Esophagus (tissue), 2 donors: Measurements from ENCODE around the gene TMPRSS7. TPM values are rescaled to one million over a fixed set of nuclear protein-coding genes. Genes with fewer than 3 reads are reported as not detected.
A peak's percentile ranks its signal among the peaks of the same experiment; 100 is the strongest.

Experiments
- H3K27ac ChIP-seq, 2 donors: one replicate each; pipeline ENCODE4 v1.5.1; 2013; ENCODE audit warnings: low read depth in 2 of 2, mild to moderate bottlenecking in 2 of 2, inconsistent platforms in 1 of 2, low read length in 1 of 2, moderate library complexity in 1 of 2
- H3K27me3 ChIP-seq, 2 donors: one replicate each; pipeline ENCODE4 v1.6.1; 2013; ENCODE audit warnings: low read length in 2 of 2, control low read depth in 1 of 2, mild to moderate bottlenecking in 1 of 2; ENCODE audit not compliant: insufficient read depth in 2 of 2, control insufficient read depth in 1 of 2
- H3K36me3 ChIP-seq, 2 donors: one replicate each; pipeline ENCODE4 v1.6.1; 2013; ENCODE audit warnings: low read length in 1 of 2; ENCODE audit not compliant: control insufficient read depth in 2 of 2, insufficient read depth in 2 of 2
- H3K4me1 ChIP-seq, 2 donors: one replicate each; pipeline ENCODE4 v1.6.1; 2013; ENCODE audit warnings: low read length in 1 of 2; ENCODE audit not compliant: control insufficient read depth in 2 of 2, insufficient read depth in 2 of 2
- H3K4me3 ChIP-seq, 2 donors: one replicate each; pipeline ENCODE4 v1.5.1; 2013; ENCODE audit warnings: low read length in 2 of 2, mild to moderate bottlenecking in 2 of 2, low read depth in 1 of 2, moderate library complexity in 1 of 2
- H3K9me3 ChIP-seq, 2 donors: one replicate each; pipeline ENCODE4 v1.6.1; 2013; ENCODE audit warnings: mild to moderate bottlenecking in 2 of 2, low read depth in 1 of 2, low read length in 1 of 2, moderate library complexity in 1 of 2; ENCODE audit not compliant: control insufficient read depth in 2 of 2, insufficient read depth in 1 of 2
- WGBS, 2 donors: extraction: QIAGEN DNeasy Blood & Tissue Kit; methylation state at CpG; one replicate each; pipeline ENCODE4 v1.1.7; 2013; 5-methylcytosine and 5-hydroxymethylcytosine counted together
- polyA plus RNA-seq, 2 donors: library from polyadenylated mRNA; stranded (reverse); fragments of 200-250 nt; gene quantifications; one replicate each; pipeline ENCODE4 v1.2.3, GENCODE V29; 2013
- donor health status: healthy with polysubstance abuse.
- donor health status: Bipolar disorder and iron deficiency.

TMPRSS7 gene
- polyA plus RNA-seq, 2 donors: 0.01 TPM; not detected in 1

DNA sequence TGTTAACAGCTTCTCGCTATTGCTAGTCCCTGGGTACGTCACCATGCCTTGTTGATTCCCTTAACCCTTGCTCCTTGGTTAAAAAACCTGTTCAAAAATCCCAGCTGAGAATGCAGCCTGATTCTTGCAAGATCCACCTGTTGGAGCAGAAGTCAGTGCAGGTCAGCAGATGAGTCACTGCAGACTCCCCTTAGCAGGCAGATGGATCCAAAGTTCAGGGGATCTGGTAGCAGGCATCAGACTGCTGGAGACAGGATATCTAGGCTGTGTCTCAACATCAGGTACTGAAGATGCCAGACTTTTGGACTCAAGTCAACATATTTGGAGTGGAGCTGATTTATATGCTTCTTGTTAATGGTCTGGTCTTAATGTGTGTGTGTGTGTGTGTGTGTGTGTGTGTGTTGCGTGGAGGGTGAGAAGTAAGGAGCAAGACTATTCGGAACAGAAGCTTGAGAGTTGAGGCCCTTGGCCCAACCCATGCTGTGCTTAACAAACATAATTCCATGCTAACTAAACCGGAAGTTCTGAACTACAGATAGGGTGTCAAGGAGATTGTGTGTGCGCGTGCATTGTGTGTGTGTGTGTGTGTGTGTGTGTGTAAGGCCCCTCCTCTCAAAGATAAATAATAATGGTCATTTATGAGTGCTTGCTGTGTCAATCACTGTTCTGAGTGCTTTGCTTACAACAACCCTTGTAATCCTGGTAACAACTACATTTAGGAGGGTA, 50.6 kb downstream of the TMPRSS7 start:
- H3K4me3 ChIP-seq: no peak overlapping the region
- H3K36me3 ChIP-seq: no peaks in the 10 kb centered on the region
- 78 to 89% methylated on average over 7 of the region's 7 CpGs for WGBS, 2 donors
- H3K27ac ChIP-seq: no peak overlapping the region
- H3K27me3 ChIP-seq: no peaks in the 10 kb centered on the region
- H3K9me3 ChIP-seq: no peaks in the 10 kb centered on the region
- H3K4me1 ChIP-seq: peaks cover 2% of the 10 kb centered on the region in 2 donors

- no peaks in the 10 kb centered on the region for H3K36me3 ChIP-seq
- H3K9me3 ChIP-seq: no peaks in the 10 kb centered on the region
- peak overlapping the region; percentile 7 to 72 for H3K27ac ChIP-seq
- H3K27me3 ChIP-seq: no peaks in the 10 kb centered on the region
- 34% methylated on average over 12 of the region's 12 CpGs for WGBS, 2 donors
- H3K4me1 ChIP-seq: peaks cover 2% of the 10 kb centered on the region in 2 donors
- H3K4me3 ChIP-seq: peak overlapping the region; percentile 61 to 64
Measured at GRCh38 chr3:112085735-112086075, 51.2 kb downstream of the TMPRSS7 start.

DNA sequence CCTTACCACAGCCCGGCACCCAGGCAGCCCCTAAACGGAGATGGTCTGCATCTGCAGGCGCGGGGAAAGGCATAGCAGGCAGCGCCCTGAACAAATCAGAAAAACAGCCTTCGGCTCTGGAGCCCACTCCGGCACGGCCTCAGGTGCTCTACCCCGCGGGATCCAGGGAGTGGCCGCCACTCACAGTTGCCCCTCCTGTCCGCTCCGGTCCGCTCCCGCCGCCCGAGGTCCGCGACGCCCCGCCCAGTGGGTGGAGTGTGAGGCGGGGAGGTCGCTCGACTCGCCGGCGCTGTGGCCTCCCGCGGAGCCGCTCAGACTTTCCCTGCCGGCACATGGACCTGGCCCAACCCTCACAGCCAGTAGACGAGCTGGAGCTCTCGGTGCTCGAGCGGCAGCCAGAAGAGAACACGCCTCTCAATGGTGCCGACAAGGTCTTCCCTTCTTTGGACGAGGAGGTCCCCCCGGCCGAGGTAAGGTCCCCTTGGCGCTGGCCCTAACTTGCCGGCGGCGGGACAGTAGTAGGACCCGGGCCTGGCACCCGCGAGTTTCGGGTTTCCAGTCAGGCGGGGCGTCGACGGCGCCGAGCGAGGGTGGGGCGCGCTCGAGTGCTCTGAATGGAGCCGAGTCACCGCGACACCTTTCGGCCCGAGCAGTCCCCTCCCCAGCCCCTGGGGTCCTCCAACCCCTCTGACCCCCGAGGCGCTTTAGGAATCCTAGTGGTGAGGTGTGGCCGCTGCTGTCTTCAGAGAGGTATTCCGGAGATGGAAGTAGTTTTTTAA, 51.7 kb downstream of the TMPRSS7 start, which contains the start of gene C3orf52:
Gene C3orf52 (plus strand): TSS at position 314 of the 779 bp plus-strand sequence. CDS start 19 bp downstream, at position 333.
- 1 to 2% methylated on average over 67 of the region's 67 CpGs for WGBS, 2 donors
- Histone ChIP-seq H3K9me3 (no peaks in the 10 kb centered on the region), H3K36me3 (no peaks in the 10 kb centered on the region), H3K4me1 (peaks cover 2% of the 10 kb centered on the region in 2 donors), H3K27me3 (no peaks in the 10 kb centered on the region), H3K27ac (peak within 1 kb of the TSS; percentile 72), H3K4me3 (peak within 1 kb of the TSS; percentile 61 to 64)

- H3K4me1 ChIP-seq: peaks cover 2% of the 10 kb centered on the region in 2 donors
- H3K27ac ChIP-seq: peak overlapping the region; percentile 26 to 48
- no peaks in the 10 kb centered on the region for H3K9me3 ChIP-seq
- H3K36me3 ChIP-seq: no peaks in the 10 kb centered on the region
- H3K27me3 ChIP-seq: no peaks in the 10 kb centered on the region
- peak overlapping the region; percentile 61 to 64 for H3K4me3 ChIP-seq
- 34 to 38% methylated on average over 14 of the region's 14 CpGs for whole genome bisulfite sequencing, 2 donors
Measured at GRCh38 chr3:112086875-112087524, 52.5 kb downstream of the TMPRSS7 start.

GRCh38 chr3:112087746-112088145, 53.2 kb downstream of the TMPRSS7 start:
- peaks cover 2% of the 10 kb centered on the region in 2 donors for H3K4me1 ChIP-seq
- H3K4me3 ChIP-seq: no peak overlapping the region
- H3K27me3 ChIP-seq: no peaks in the 10 kb centered on the region
- no peaks in the 10 kb centered on the region for H3K36me3 ChIP-seq
- H3K9me3 ChIP-seq: no peaks in the 10 kb centered on the region
- WGBS, 2 donors: 73 to 77% methylated on average over 5 of the region's 5 CpGs
- no peak overlapping the region for H3K27ac ChIP-seq

DNA sequence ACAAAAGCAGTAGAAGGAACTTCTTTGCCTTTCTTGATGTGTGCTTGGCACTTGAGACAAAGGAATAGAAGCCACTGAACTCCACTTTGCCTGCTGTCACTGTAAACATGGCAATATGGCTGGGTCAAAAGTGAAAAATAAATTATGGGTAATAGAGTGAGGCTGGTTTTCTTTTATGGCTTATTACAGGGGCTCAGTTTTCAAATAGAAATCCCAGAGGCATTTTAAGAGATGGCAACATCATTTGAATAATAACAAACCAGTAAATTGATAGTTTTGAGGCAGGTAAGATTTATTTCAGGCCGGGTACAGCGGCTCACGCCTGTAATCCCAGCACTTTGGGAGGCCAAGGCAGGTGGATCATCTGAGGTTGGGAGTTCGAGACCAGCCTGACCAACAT, 54.4 kb downstream of the TMPRSS7 start:
- H3K27ac ChIP-seq: no peak overlapping the region
- H3K27me3 ChIP-seq: no peaks in the 10 kb centered on the region
- no peaks in the 10 kb centered on the region for H3K9me3 ChIP-seq
- H3K36me3 ChIP-seq: no peaks in the 10 kb centered on the region
- 68 to 72% methylated on average over 4 of the region's 4 CpGs for WGBS, 2 donors
- H3K4me1 ChIP-seq: peaks cover 2% of the 10 kb centered on the region in 2 donors
- H3K4me3 ChIP-seq: no peak overlapping the region

GRCh38 chr3:112089956-112090886, 55.7 kb downstream of the TMPRSS7 start:
- no peak overlapping the region for H3K4me3 ChIP-seq
- no peaks in the 10 kb centered on the region for H3K9me3 ChIP-seq
- H3K27me3 ChIP-seq: no peaks in the 10 kb centered on the region
- H3K36me3 ChIP-seq: no peaks in the 10 kb centered on the region
- WGBS, 2 donors: 62 to 69% methylated on average over 9 of the region's 9 CpGs
- no peak overlapping the region for H3K27ac ChIP-seq
- peaks cover 2% of the 10 kb centered on the region in 2 donors for H3K4me1 ChIP-seq

DNA sequence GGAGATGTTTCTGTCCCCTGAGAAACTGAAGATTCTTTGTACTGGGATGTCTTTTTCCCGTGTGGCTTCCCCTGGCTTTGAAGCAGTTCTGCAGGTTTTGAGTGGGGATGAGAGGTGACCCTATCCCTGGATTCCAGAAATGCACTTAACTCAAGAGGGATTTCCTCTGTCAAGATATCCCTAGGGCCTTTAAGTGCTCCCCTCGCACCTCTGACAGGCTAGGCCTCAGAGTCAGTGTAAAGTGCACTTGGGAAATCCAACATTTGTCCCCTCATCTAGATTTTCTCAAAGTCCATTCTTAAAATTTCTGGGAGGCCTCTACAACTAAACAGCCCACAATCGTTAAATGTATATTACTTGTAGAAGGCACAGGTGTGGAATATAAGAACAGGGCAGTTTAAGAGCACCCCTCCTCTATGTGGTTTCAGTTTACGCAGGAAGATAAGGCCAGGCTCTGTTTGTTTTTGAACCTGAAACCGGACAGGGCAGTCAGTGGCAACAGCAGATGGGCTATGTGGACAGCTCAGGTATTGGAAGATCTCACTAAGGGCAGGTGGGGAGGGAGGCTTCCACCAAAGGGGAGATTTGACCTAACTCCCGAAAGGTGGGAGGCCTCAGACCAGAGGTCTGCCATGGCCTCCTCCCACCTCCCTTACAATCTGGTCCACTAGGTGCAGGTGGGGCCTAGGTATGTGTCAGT, 56.5 kb downstream of the TMPRSS7 start:
- WGBS, 2 donors: 72 to 88% methylated on average over 6 of the region's 6 CpGs
- Histone ChIP-seq H3K36me3 (no peaks in the 10 kb centered on the region), H3K4me3 (no peak overlapping the region), H3K9me3 (no peaks in the 10 kb centered on the region), H3K27me3 (no peaks in the 10 kb centered on the region), H3K4me1 (peaks cover 0 to under 1% of the 10 kb centered on the region in 2 donors), H3K27ac (no peak overlapping the region)
